IPS DF 19.7 (cell line): ENCODE data around the gene IGFL4.

Experiments used
- DNase-seq: peaks from one replicate; pipeline ENCODE4 v3.0.0-alpha.2; 2013; ENCODE audit warnings: low read depth, low spot score

Gene IGFL4

DNA sequence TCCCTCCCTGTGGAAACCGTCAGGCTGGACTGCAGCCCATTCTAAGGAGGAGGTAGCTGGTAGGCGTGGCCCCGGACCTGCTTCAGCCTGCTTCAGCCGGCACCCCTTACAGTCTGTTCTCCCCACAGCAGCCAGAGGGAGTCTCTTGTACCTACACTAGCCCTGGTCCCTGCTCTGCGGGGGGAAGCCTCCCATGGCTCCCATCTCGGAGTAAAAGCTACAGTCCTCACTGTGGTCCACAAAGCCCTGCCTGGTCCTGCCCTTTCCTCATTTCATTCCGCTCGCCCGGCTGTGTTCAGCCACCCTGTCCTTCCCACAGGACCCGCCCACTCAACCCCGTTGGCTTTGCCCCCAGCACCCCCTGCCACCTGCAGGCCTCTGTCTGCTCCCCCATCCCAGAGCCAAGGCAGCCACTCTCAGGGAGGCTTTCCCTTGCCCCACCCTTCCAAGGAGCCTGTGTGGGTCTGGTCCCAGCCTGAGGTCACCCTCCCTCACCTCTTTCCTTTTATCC, 19.2 kb downstream of the IGFL4 start:
- no peak for DNase-seq

DNA sequence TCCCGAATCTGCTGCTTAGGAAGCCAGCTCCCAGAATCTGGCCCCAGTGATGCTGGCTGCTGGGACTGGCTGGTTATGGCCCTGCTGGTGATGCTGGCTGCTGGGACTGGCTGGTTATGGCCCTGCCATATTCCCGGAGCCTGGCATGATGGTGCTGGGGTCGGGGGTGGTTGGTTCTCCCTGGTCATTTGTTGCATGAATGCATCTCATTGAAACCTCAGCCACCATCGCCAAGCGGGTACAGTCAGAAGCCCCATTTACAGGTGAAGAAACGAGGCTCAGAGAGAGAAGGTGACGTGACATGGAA, 20.0 kb downstream of the IGFL4 start:
- no peak for DNase-seq

DNA sequence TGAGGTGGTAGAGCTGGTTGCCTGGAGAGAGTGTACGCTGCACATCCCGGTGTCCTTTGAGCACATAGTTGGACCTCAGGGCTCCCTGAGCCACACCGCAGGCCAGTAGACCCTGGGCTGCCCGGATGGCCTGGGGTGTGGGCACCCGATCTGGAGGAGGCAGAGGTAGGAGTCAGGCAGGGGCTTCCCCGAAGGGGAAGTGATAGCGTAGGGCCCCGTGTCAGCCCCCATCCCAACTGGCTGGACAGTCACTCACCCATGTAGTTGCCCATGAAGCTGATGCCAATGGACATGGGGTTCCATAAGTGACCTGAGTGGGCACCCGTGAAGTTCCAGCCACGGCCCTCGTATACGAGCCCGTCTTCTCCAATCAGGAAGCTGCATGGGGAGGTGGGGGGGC, 21.5 kb downstream of the IGFL4 start:
- DNase-seq = no peak

DNA sequence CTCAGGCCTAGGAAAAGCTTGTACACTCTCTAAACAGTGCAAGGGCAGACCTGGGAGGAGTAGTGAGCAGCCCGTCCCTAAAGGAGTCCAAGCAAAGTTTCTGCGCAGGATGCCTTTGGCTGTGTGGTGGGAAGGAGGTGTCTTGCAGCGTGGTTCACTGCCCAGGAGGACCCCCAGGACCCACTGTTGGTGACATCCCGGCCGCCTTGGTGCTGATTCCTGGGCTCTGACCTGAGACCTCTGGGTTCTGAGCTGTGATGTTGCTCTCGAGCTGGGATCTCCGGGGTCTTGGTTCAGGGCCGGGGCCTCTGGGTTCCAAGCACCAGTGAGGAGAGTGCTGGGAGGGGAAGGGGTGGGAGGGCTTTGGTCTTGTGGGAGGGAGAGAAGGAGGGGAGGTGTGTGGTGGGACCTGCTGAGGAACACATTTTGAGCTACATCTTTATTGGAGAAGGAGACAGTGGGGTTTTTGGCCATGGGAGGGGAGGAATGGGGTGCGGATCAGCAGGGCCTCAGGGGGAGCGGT, 22.0 kb downstream of the IGFL4 start:
- no peak for DNase-seq

DNA sequence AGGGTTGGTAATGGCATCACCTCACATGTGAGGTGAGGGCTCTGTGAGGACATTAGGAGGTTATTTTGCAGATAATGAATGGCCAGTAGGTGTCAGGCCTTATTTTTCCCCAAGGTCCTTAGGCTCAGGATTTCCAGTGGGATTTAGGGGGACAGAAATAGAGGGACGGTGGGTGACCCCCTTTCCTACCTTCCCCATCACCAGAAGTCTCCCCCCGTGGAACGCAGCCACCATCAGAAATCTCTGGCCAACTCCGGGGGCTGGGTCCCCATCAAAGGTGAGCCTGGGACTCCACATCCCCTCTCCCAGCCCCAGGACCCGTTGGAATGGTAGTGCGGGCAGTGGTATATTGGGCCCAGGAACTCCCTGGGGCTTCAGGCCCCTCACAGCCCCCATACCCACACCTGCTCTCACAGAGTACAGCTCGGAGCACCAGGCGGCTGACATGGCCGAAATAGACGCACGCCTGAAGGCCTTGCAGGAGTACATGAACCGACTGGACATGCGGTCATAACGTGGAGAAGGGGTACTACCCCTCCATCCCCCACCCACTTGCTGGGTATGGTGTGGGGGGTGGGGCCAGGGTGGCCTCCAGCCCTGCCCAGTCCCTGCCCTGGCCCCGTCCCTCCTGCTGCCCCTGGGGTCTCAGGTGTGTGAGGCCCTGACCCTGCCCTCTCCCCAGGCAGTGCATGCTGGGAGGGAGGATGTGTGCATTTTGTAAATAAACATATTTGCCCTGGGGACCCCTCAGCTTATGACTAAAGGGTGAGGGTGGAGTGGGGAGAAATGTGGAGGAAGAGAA, 22.7 kb downstream of the IGFL4 start:
- DNase-seq = no peak

DNA sequence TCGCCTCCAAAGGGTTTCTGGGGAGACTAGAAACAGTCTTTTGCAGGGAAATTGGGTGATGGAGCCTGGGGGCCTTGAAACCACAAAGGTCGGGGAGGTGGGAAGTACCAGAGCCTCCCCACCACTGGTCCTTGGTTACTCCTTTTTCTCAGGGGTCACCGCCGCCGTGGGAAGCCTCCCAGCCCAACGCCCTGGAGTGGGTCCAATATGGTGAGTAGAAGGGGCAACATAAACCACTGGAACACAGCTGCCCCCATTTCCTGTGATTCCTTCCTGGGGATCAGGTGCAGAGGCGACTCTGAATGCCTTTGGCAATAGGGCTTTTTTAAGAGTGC, 23.7 kb downstream of the IGFL4 start:
- DNase-seq = no peak

DNA sequence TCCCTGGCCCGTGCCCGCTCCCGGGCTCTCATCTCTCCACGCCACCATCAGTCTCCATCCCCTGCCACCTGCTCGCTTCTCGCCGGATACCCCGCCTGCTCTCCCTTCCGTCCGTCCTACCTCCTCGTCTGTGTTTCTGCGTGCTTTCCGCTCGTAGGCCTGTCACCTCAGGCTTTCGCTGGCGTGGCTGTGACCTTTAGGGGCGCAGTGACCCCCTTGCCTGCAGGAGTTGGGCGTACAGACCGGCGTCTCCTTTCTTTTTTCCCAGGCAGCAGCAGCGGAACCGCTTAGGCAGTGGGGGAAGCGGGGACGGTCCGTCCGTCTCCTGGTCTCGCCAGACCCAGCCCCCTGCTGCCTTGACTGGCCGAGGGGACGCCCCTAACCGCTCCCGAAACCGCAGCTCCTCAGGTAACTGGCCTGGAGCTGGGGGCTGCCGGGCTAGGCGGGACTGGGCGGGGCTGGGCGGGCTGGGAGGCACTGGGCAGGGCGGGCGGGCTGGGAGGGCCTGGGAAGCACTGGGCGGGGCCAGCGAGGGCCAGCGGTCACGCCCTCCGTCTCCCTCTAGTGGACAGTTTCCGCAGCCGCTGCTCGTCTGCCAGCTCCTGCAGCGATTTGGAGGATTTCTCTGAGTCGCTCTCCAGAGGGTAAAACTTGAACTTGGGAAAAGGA, 24.2 kb downstream of the IGFL4 start:
- no peak for DNase-seq

DNA sequence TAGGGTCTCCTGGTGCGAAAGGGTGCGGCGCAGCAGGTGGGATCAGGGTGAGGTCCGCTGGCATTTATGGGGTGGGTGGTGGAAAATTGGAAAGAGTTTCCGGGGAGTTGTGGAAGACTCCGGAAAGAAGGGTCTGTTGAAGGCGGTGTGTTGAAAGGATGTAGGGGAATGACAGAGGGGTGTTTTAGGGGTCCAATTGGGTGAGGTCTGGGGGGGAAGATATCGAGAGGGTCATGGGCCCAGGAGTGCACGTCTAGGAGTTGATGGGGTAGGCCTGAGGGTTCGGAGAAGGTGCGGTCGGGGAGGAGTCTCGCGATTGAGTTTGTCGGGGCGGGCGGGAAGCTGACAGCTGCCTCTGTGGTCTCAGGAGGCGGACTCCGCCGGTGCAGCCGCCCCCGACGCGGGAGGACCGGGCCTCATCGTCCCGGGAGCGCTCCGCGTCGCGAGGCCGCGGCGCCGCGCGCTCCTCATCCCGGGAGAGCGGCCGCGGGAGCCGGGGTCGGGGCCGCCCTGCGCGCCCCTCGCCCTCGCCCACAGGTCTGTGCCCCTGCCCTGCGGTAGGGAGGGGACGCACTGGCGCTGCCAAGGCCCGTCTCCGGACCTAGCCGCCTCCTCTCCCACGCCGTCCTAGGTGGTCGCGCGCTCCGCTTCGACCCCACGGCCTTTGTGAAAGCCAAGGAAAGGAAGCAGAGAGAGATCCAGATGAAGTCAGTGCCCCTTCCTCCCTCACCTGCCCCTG, 24.9 kb downstream of the IGFL4 start:
- DNase-seq = no peak

DNA sequence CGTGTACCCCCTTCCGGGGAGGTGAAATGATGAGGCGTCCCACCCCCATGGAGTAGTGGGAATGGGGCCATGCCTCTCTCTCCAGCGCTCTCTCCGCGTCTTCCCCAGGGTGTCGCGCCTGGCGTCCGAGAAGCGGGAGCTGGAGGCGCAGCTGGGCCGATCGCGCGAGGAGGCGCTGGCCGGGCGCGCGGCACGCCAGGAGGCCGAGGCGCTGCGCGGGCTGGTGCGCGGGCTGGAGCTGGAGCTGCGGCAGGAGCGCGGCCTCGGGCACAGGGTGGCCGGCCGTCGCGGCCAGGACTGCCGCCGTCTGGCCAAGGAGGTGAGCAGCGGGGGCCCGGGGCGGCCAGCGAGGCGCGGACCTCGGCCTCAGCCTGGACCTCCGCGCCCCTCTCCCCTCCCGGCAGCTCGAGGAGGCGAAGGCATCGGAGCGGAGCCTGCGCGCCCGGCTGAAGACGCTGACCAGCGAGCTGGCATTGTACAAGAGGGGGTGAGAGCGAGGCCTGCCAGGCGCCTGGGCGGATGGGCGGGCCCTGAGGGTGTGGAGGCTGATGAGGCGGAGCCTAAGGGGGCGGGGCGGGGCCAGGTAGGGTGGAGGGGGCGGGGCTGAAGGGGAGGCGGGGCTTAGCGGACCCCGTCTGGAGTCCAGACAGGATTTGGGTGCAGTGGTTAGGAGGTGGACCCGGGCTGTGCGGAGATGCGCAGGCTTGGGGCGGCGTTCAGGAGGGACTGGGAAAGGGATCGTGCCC, 25.7 kb downstream of the IGFL4 start:
- DNase-seq = no peak

DNA sequence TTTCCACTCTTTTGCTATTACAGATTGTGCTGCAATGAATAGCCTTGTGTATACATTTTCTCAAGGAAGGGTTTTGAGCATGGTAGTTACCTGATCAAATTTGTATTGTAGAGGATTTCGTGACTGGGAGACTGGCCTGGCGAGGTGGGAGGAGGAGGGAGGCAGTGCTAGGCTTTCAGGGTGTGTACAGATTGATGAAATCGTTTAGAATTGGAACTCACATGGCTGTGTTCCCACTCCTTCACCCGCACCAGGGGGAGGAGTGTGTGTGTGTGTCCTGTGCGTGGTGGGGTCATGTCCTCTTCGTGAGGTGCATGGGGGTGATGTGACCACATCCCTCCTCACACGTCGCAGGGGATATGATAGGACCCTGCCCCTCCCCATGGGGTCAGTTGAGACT, 26.3 kb downstream of the IGFL4 start:
- DNase-seq = no peak

DNA sequence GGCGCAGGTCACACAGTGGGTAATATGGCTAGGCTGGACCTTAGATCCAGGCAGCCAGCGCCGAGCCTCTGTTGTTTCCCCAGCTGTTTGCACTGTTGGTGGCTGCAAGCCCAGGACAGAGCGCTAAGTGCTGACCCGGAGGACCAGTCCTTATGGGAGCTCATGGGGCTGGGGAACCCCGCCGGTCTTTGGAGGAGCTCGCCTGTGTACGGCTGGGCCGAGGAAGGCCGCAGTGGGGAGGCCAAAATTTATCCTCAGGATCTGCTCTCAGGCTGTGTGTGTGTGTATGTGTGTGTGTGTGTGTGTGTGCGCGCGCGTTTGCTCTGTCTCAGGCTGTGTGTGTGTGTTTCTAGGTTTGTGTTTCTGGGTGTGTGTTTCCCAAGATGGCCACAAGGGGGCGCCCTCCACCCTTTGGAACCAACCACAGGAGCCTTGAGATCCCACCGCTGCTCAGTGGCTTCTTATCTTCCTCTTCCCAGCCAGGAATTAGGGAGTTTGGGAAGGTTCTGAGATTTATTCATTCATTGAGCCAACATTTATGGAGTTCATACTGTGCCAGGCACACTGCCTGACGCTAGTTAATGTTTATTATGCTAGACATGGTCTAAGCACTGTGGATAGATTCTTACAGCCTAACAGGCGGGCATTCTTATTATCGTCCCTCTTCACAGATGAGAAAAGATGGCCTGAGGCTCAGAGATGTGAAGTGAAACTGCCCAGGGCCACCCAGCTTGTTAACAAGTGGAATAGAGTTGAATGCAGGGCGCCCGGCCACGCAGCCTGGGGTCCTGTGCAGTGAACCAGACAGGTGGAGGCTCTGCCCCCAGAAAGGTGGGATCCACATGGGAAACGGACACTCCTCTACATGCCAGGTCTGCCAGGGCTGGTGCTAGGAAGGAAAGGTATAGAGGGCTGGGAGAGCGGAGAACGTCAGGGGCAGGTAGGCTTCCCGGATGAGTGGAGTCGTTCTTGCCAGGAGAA, 31.0 kb downstream of the IGFL4 start:
- DNase-seq = no peak

DNA sequence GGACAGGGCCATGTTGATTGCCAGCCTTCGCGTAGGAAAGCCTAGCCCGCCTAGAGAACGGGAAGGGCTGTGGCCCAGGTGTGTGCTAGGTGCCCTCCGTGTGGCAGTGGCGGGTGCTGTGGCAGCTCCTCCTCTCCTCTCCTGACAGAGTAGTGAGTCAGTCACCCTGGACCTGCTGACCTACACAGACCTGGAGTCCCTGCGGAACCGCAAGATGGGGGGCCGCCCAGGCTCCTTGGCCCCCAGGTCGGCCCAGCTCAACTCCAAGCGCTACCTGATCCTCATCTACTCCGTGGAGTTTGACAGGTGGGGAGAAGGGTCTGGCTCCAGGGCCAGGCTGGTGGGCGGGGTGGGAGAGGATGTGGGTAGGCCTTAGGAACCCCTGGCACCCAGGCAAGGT, 34.4 kb downstream of the IGFL4 start:
- DNase-seq = no peak

DNA sequence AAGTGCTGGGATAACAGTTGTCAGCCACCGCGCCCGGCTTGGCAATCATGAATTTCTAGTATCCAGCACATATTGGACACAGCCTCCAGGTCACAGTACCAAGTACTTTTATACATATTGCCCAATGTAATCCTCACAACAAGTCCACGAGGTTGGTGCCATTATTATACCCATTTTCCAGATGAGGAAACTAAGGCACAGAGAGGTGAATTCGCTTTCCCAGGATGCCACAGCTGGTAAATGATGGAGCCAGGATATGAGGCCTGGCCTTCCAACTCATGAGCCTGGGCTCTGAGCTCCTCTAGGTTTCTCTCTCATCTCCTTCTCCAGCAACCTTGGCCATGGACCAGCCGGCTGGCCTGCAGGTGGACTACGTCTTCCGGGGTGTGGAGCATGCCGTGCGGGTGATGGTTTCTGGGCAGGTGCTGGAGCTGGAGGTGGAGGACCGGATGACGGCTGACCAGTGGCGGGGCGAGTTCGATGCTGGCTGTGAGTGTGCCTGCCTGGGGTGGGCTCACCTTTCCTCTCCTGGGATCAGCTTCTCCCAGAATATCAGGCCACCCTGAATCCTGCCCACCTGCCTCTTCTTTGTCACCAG, 38.0 kb downstream of the IGFL4 start:
- no peak for DNase-seq

DNA sequence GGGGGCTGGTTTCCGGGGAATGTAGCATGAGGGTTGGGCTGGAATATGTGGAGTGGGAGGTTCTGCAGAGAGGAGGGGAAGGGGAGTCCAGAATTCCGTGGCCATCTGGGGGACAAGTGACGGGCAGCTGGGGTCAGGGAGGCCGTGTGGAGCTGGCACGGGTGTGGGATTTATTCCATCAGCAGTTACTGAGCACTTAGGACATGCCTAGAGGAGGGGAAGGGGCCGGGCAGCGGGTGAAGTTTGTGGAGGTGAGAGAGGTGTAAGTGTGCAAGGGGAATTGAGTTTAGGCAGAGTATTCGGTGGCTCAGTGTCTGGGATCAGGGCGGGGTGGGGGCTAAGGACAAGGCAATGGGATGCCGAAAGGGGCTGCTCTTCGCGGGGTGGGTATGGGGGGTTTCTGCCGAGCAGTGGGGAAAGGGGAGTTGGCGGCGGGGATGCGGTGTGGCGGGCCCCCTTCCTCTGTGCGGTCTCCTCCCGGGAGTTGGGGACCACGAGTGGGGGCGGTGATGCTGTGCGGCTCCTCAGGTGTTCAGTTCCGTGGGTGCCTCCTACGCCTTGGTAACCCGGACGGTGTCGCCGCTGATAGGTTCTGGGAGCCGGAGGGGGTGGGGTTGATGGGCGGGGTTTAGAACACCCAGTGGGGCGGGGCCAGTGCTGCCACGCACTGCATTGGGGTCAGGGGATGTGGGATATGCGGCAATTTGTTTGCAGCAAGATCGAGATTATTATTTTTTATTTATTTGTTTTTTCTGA, 40.1 kb downstream of the IGFL4 start:
- no peak for DNase-seq

DNA sequence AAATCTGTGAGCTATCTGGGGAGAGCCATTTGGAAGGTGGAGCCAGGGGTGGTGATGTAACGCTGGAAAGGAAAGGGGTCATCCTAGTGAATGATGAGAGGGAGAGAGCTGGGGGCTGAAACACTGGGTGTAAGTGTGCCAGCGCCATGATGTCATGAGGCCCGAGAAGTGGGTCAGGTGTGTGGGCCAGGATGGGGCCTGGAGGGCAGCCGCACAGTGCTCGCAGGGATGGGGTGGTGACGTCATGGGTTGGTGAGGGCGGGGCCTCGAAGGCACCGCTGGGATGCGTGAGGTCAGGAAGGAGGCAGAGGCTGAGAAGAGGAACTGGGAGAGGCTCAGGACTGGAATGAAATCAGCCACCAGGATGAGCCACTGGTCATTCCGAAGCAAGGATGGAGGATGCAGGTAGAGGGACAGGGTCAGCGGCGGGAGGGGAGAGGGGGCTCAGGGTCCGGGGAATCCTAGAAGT, 41.1 kb downstream of the IGFL4 start:
- no peak for DNase-seq

DNA sequence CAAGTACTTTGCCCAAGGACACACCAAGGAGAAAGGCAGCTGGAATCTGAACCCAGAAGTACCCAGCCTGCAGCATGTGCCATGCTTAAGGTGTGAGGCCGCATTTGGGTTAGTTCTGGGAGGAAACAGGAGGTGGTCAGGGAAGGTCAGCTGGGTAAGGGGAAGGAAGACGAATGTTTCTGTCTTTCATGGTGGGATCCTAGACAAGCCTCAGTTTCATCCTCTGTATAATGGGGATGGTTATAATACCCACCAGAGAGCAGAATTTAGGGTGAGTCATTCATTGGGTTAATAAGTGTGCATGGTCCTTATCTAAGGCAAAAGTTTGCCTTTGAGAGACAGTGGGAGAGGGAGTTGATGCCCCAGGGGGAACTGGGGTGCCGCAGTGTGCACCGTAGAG, 42.0 kb downstream of the IGFL4 start:
- no peak for DNase-seq

DNA sequence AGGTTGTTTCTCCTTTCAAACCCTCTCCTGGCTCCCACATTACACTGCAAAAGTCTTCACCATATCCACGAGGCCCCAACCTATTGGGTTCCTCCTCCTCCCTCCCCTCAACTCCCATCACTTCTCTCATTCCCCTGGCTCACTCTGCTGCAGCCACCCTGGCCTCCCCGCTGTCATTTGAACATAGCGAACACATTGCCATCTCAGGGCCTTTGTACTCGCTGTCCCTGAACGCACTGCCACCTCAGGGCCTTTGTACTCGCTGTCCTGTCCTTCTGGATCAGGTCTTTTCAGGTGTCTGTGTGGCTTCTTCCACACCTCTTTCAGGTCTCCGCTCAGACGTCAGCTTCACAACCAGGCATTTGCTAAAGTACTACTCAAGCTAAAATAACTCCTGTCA, 43.9 kb downstream of the IGFL4 start:
- DNase-seq = no peak

DNA sequence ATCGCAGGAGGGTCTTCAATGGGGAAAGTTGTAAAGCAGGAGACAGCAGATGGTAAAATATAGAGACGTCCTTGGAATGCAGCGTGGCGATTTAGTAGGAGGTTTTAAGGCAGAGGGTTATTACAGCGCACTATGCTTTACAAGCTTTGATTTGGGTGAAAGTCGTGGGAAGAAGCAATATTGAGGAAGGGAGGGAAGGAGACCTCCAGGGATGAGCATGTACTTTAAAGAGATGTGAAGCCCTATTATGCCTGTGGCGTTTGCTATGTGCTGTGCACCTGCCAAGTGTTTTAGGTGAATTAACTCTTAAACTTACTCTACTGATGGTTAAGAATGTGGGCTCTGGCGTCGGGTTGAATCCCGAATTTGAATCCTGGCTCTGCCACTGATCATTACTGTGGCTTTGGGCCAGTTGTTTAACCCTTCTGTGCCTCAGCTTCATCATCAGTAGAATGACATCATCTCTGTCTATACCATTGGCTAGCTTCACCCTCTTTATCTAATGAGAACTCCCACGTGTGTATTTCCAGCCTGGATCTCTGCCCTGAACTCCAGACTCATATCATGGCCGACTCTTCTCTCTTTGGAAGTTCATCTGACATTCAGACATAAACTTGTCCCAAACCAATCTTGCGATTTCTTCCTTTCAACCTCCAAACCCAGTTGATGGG, 45.0 kb downstream of the IGFL4 start:
- DNase-seq = no peak
